Upper lobe of left lung (tissue), 6 donors: ENCODE results near the gene FAF1. TPM values are rescaled to one million over a fixed set of nuclear protein-coding genes. Genes with fewer than 3 reads are reported as not detected.
"Not testable (repeated sequence)": the region's sequence is repeated elsewhere in the genome, so short reads cannot be mapped to it uniquely, and the experiment has no call there.

Experiments used
- ATAC-seq, 2 donors: fragments of 200-7000 bp; cut with Tn5 transposase; one replicate each; pipeline ENCODE4 v1.9.1; 2022; ENCODE audit warnings: mild to moderate bottlenecking in 2 of 2, moderate library complexity in 2 of 2; ENCODE audit not compliant: low FRiP score in 2 of 2
- DNase-seq, 2 donors: peaks; one replicate each; pipeline ENCODE4 v3.0.0-alpha.2; 2019 to 2020
- H3K27ac ChIP-seq, 4 donors: fragments of 200-600 bp; sonication (generic); one replicate each; pipeline ENCODE4 v1.5.1; 2016 to 2019
- H3K27me3 ChIP-seq, 4 donors: fragments of 200-600 bp; sonication (generic); one replicate each; pipeline ENCODE4 v1.5.1; 2017 to 2019
- H3K36me3 ChIP-seq, 4 donors: fragments of 200-600 bp; sonication (generic); one replicate each; pipeline ENCODE4 v1.5.1; 2016 to 2019
- H3K4me1 ChIP-seq, 4 donors: fragments of 200-600 bp; sonication (generic); one replicate each; pipeline ENCODE4 v1.5.1; 2018 to 2019
- H3K4me3 ChIP-seq, 4 donors: fragments of 200-600 bp; sonication (generic); one replicate each; pipeline ENCODE4 v1.5.1; 2017 to 2019; ENCODE audit warnings: mild to moderate bottlenecking in 2 of 4, moderate library complexity in 1 of 4
- H3K9me3 ChIP-seq, 4 donors: fragments of 200-600 bp; sonication (generic); one replicate each; pipeline ENCODE4 v1.5.1; 2018 to 2019
- CTCF ChIP-seq, 6 experiments: fragments of 450-650 bp in 4 of 6; fragments of 200-600 bp in 2 of 6; sonication (generic) in 2 of 6; IDR thresholded peaks; one replicate each; pipeline ENCODE4 v1.5.1; 2016 to 2019; ENCODE audit warnings: antibody characterized with exemption in 6 of 6
- EP300 ChIP-seq, 4 donors: sonication (generic); formaldehyde crosslinking; IDR thresholded peaks; one replicate each; pipeline ENCODE4 v1.5.1; 2017; ENCODE audit warnings: antibody characterized with exemption in 4 of 4, control low read depth in 2 of 4
- POLR2A ChIP-seq, 4 donors: fragments of 450-650 bp; IDR thresholded peaks; one replicate each; pipeline ENCODE4 v1.5.1; 2016 to 2017; ENCODE audit warnings: antibody characterized with exemption in 4 of 4, mild to moderate bottlenecking in 2 of 4
- POLR2AphosphoS5 ChIP-seq, 2 donors: sonication (generic); formaldehyde crosslinking; IDR thresholded peaks; one replicate each; pipeline ENCODE4 v1.5.1; 2017; ENCODE audit warnings: antibody characterized with exemption in 2 of 2
- WGBS, 2 donors: methylation state at CpG; one replicate each; pipeline ENCODE4 v1.1.5; 2017 to 2018; 5-methylcytosine and 5-hydroxymethylcytosine counted together
- total RNA-seq, 6 donors: library from RNA; depleted of rRNA in 4 of 6; stranded (reverse); fragments of >200 nt in 4 of 6; gene quantifications; one replicate each; pipeline versions ENCODE4 v1.1.0 to v1.2.1, GENCODE V29; 2016 to 2021
- donor health status: DM: no; HTN: no; CAD: no; lungs with moderate emphysema.
- donor health status: DM: no; HTN: yes; CAD: no; lungs with severe emphysema.

The FAF1 gene
- 10 to 100 TPM; 30.2 to 52.3 (median 35.0) TPM for total RNA-seq

- 0% methylated on average over 20 to 34 of the region's 80 CpGs for WGBS, 2 donors
- Histone ChIP-seq H3K4me3 (peak within 1 kb of the TSS; percentile 48 to 88 (median 70)), H3K36me3 (no peaks in the 10 kb centered on the region), H3K27ac (peak within 1 kb of the TSS; percentile 80 to 90 (median 88)), H3K9me3 (no peaks in the 10 kb centered on the region), H3K27me3 (no peaks in the 10 kb centered on the region), H3K4me1 (peaks cover 9 to 29% (median 20%) of the 10 kb centered on the region in 4 donors)
- TF ChIP-seq POLR2A (IDR thresholded peaks at IDR 0.05) (peak in 3 of 4 donors; percentile 69 to 94 (median 79)), POLR2AphosphoS5 (IDR thresholded peaks at IDR 0.05) (peak; percentile 97 to 99), CTCF (IDR thresholded peaks at IDR 0.05) (peak; percentile 15 to 83 (median 58)), EP300 (IDR thresholded peaks at IDR 0.05) (peak in 1 of 4 donors; percentile 39)
- ATAC-seq: peak; percentile 99 to 100
- DNase-seq: peak; percentile 97 to 99
Measured at GRCh38 chr1:50959913-50960844, at the start of gene FAF1. Gene FAF1 (minus strand): TSS chr1:50960267. CDS start chr1:50959811, 456 bp downstream.

- no peak for ATAC-seq
- no peaks in the 10 kb centered on the region for H3K36me3 ChIP-seq
- no peak overlapping the region for H3K27ac ChIP-seq
- no peaks in the 10 kb centered on the region for H3K4me1 ChIP-seq
- no peak for TF ChIP-seq POLR2A (IDR thresholded peaks at IDR 0.05)
- TF ChIP-seq EP300 (IDR thresholded peaks at IDR 0.05): no peak
- no peak for TF ChIP-seq POLR2AphosphoS5 (IDR thresholded peaks at IDR 0.05)
- no peak for TF ChIP-seq CTCF (IDR thresholded peaks at IDR 0.05)
- H3K4me3 ChIP-seq: no peak overlapping the region
- H3K9me3 ChIP-seq: peaks cover 0 to 6% (median 0%) of the 10 kb centered on the region in 4 donors
- WGBS, 2 donors: 58 to 68% methylated on average over 3 of the region's 3 CpGs
- no peaks in the 10 kb centered on the region for H3K27me3 ChIP-seq
- no peak for DNase-seq
Measured at GRCh38 chr1:51009381-51009780, 49.3 kb upstream of the FAF1 start.

DNA sequence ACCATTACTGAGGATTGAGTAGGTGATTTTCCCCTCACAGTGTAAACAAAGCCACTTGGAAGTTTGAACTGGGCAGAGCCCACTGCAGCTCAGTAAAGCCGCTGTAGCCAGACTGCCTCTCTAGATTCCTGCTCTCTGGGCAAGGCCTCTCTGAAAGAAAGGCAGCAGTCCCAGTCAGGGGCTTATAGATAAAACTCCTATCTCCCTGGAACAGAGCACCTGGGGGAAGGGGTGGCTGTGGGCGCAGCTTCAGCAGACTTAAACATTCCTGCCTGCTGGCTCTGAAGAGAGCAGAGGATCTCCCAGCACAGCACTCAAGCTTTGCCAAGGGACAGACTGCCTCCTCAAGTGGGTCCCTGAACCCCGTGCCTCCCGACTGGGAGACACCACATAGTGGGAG, 45.5 kb upstream of the FAF1 start:
- DNase-seq, H3K27me3 ChIP-seq, H3K9me3 ChIP-seq, ATAC-seq, H3K27ac ChIP-seq, H3K36me3 ChIP-seq, H3K4me1 ChIP-seq, H3K4me3 ChIP-seq: not testable (repeated sequence)
- WGBS, 2 donors: 20 to 74% methylated on average over 1 to 4 of the region's 4 CpGs

- no peak overlapping the region for H3K4me3 ChIP-seq
- H3K9me3 ChIP-seq: no peaks in the 10 kb centered on the region
- no peaks in the 10 kb centered on the region for H3K4me1 ChIP-seq
- H3K27ac ChIP-seq: no peak overlapping the region
- H3K36me3 ChIP-seq: no peaks in the 10 kb centered on the region
- DNase-seq (no peak), ATAC-seq (no peak)
- WGBS, 2 donors: 86 to 89% methylated on average over 6 of the region's 6 CpGs
- no peaks in the 10 kb centered on the region for H3K27me3 ChIP-seq
- TF ChIP-seq POLR2AphosphoS5 (IDR thresholded peaks at IDR 0.05) (no peak), POLR2A (IDR thresholded peaks at IDR 0.05) (no peak), CTCF (IDR thresholded peaks at IDR 0.05) (no peak), EP300 (IDR thresholded peaks at IDR 0.05) (no peak)
Measured at GRCh38 chr1:51002516-51002915, 42.4 kb upstream of the FAF1 start.

DNA sequence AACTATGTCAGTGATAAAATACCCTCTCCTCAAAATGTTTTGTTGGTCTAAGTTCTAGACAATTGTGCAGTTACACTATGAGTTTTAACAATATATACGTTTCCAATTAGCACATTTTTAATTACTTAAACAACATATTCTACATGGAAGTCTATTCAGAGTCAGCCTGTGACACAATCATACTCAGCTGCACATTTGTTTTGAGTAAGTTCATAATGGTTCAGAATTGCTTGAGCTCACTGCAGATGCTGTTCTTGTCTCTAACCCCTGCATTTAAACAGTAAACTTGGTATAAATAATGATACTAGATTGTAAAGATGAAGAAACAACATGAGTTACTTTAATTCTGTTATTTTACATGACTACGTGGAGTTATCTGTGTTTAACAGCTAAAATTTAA, 40.6 kb upstream of the FAF1 start:
- no peaks in the 10 kb centered on the region for H3K36me3 ChIP-seq
- TF ChIP-seq POLR2A (IDR thresholded peaks at IDR 0.05): no peak
- TF ChIP-seq CTCF (IDR thresholded peaks at IDR 0.05): no peak
- TF ChIP-seq EP300 (IDR thresholded peaks at IDR 0.05): no peak
- TF ChIP-seq POLR2AphosphoS5 (IDR thresholded peaks at IDR 0.05): no peak

More for the DNA sequence above, 40.6 kb upstream of the FAF1 start:
- Histone ChIP-seq H3K9me3 (no peaks in the 10 kb centered on the region), H3K4me3 (no peak overlapping the region), H3K27me3 (no peaks in the 10 kb centered on the region), H3K27ac (no peak overlapping the region), H3K4me1 (no peaks in the 10 kb centered on the region)
- 58 to 73% methylated on average over 2 of the region's 2 CpGs for WGBS, 2 donors
- no peak for DNase-seq
- ATAC-seq: no peak
